Stimulated activated CD8-positive, alpha-beta memory T cell treated with anti-CD3 and anti-CD28 coated beads, Interleukin-4, amount 100 ng/mL, for 24 hours (primary cell): ENCODE measurements around the gene ARHGAP23.

ENCODE experiments used
- DNase-seq: peaks from one replicate; pipeline ENCODE4 v3.0.0-alpha.2; 2020; ENCODE audit warnings: low read depth

Gene ARHGAP23, protein sequence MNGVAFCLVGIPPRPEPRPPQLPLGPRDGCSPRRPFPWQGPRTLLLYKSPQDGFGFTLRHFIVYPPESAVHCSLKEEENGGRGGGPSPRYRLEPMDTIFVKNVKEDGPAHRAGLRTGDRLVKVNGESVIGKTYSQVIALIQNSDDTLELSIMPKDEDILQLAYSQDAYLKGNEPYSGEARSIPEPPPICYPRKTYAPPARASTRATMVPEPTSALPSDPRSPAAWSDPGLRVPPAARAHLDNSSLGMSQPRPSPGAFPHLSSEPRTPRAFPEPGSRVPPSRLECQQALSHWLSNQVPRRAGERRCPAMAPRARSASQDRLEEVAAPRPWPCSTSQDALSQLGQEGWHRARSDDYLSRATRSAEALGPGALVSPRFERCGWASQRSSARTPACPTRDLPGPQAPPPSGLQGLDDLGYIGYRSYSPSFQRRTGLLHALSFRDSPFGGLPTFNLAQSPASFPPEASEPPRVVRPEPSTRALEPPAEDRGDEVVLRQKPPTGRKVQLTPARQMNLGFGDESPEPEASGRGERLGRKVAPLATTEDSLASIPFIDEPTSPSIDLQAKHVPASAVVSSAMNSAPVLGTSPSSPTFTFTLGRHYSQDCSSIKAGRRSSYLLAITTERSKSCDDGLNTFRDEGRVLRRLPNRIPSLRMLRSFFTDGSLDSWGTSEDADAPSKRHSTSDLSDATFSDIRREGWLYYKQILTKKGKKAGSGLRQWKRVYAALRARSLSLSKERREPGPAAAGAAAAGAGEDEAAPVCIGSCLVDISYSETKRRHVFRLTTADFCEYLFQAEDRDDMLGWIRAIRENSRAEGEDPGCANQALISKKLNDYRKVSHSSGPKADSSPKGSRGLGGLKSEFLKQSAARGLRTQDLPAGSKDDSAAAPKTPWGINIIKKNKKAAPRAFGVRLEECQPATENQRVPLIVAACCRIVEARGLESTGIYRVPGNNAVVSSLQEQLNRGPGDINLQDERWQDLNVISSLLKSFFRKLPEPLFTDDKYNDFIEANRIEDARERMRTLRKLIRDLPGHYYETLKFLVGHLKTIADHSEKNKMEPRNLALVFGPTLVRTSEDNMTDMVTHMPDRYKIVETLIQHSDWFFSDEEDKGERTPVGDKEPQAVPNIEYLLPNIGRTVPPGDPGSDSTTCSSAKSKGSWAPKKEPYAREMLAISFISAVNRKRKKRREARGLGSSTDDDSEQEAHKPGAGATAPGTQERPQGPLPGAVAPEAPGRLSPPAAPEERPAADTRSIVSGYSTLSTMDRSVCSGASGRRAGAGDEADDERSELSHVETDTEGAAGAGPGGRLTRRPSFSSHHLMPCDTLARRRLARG (N-terminal part only)

GRCh38 chr17:38428112-38428642 lies at the start of gene ARHGAP23:
TSS of gene ARHGAP23 (plus strand) at chr17:38428464. CDS start at chr17:38428486, 22 bp downstream.
- no peak for DNase-seq

- DNase-seq = no peak
These were observed 48.8 kb upstream of the ARHGAP23 start for GRCh38 chr17:38379448-38379847.

GRCh38 chr17:38395090-38395489 lies 33.2 kb upstream of the ARHGAP23 start:
- no peak for DNase-seq

DNA sequence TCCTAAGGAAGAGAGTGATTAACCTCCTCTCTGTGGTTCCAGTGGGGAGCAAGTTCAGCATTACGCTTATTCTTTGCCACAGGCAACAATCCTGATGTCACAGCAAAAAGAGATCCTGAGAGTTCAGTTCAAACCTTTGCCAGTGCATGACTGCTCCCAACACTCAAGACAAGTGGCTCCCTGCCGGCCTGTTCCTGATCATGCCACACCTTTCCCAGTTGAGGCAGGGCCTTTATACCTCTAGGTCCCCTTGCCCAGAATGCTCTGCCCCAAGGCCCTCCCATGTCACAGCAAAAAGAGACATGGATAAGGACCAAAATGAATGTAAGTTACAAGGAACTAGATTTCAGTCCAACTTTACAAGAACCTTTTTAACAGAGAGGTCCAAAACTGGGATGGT lies 31.0 kb upstream of the ARHGAP23 start:
- no peak for DNase-seq

GRCh38 chr17:38400286-38400685 lies 28.0 kb upstream of the ARHGAP23 start:
- no peak for DNase-seq

DNA sequence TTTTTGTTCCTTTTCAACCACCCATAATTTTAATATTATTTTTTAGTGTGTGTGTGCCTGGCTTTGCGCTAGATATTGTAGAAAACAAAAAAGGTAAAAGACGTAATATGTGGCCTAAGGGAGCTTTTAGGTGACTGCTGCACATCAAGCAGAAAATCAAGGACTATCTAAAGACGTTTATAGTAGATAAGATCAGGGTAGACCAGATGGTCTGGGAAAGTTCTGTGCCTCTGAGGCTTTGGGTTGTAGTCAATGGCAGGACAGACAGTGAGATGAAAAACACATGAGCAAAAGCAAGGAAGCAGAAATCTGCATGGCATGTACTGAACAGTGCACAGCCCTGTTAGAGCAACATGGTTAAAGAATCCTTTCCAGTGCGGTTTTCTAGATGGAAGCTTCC lies 26.8 kb upstream of the ARHGAP23 start:
- DNase-seq = no peak

GRCh38 chr17:38402897-38403296 lies 25.4 kb upstream of the ARHGAP23 start:
- DNase-seq = no peak

DNA sequence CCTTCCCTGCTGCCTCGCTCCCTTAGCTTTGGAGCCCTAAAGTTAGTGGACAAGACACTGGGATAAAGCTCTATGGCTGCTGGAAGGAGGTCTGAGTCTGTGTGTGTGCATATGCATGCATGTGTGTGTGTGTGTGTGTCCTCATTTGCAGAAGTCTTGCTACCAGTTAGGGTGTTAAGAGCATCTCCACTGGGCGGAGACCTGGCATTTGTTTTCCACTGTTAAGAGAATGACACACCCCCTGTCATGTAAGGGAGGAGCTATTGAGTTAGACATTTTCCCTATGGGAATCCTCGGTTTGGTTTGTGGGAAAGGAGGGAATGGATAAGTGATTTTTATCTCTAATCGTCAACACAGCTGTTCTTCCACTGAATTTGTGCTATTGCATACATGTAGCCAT lies 24.8 kb upstream of the ARHGAP23 start:
- DNase-seq = no peak

DNA sequence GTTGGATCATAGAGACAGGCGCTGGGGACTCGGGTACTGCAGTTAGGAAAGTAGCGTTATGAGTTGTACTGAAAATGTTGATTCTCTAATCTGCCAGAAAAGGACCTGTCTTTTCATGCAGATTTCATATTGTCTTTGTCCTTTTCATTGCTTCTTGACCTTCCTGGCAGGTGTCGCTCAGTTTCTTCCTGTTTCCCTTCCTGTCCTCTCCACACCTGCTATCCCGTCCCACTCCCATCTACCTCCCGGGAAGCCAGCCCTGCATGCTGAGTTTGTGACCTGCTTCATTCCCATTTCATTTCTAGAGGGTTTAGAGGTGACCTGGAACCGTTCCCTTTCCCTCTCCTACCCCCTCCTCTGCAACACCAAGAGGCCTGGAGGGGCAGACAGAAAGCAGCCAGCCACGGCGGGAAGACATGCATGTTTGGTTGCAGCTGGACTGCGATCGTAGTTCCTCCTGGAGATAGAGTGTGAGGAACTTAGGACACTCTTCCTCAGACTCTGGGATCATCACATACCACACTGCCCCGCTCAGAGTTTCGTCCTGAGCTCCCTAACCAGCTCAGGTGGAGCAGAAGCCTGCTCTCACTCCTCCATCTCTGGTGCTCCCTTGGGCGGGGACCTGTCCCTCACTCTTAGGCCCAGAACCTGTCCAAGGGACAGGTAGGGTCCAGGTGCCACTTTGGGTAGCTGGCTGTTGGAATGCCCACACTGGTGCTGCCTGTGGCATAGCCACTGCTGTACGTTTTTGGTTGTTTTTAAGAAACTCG lies 23.9 kb upstream of the ARHGAP23 start:
- DNase-seq = no peak

DNA sequence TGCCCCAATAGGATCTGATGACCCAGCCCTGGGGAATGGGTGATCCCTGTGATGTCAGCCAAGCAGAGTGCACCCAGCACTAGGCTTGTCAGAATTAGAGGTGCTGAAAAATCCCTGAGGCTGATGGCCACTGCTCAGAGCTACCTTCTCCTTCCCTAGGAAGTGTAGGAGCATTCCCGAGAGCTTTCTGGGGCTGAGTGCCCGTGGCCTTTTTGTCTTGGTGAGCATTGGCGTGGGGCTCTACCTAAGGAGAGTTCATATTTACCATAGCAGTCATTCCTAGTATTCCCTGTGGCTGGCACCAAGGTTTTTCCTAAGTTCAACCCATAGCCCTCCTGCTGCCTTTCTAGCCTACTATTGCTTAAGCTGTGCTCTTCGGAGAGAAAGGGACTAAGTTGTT lies 22.6 kb upstream of the ARHGAP23 start:
- no peak for DNase-seq

DNA sequence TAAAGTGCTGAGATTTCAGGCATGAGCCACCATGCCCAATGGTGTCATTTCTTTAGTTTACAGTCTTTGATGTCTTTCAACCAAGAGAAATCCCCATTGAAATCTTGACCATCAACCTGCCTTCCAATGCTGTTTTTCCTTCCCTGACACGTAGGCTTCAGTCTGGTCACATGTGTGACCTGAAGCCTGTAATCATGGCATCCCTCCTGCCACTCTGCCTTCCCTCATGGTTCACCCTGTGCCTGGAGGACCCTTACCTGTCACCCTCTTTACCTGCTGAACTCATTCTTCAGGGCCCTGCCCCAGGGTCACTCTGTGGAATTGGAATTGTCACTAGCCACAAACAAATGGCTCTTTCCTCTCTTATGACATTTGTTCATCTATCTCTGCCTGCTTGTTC lies 18.1 kb upstream of the ARHGAP23 start:
- DNase-seq = no peak

DNA sequence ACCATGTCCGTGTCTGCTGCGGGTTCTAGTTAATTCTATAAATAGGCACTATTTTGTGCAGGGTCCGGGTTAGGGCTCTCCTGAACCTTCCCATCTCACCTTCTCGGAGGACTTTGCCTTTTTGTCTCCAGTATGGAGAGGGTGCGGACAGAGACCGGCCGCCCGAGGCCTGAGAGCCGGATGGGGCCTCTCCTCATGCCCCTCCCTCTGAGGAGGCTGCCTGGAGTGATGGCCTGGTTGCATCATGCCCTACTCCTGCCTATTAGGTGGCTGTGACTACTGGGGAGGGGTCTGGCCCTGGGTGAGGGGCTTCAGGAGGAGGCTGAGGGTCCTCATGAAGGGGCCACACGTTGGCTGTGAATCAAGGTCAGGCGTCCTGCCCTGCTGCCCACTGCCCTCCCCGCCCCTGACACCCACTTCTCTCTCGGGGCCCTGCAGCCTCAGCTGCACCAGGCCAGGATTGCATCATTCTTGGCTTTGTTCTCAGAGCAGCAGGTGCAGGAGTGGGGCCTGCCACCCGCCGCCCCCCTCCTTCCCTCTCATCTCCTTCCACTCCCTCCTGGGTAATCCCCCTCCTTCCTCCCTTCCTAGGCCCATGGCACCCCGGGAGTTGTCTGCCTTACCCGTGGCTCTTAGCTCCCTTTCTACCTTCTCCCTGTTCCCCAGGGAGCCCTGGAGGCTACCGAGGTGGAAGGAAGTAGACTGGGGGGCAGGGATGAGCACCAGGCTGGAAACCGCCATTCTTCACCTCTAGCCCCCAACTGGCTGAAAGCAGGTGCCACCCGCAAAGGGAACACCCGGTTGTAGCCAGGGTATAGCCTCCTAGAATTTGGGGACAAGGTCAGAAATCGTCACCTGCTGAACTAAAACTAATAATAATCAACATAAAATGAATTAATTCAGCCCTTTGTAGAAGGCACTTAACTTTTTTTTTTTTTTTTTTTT lies 12.7 kb upstream of the ARHGAP23 start:
- no peak for DNase-seq

DNA sequence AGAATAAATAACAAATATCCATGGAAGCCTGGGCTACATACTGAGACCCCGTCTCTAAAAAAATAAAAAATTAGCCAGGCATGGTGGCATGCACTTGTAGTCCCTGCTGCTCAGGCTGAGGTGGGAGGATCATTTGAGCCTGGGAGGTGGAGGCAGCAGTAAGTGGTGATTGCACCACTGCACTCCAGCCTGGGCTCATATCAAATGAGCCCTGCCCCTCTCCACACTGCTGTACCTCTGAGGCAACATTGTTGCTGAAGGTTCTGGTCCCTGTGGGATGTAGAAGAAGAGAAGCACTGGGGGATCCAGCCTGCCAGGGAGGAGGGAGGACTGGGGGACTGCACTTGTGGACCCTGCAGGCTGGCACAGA lies 11.4 kb upstream of the ARHGAP23 start:
- no peak for DNase-seq

DNA sequence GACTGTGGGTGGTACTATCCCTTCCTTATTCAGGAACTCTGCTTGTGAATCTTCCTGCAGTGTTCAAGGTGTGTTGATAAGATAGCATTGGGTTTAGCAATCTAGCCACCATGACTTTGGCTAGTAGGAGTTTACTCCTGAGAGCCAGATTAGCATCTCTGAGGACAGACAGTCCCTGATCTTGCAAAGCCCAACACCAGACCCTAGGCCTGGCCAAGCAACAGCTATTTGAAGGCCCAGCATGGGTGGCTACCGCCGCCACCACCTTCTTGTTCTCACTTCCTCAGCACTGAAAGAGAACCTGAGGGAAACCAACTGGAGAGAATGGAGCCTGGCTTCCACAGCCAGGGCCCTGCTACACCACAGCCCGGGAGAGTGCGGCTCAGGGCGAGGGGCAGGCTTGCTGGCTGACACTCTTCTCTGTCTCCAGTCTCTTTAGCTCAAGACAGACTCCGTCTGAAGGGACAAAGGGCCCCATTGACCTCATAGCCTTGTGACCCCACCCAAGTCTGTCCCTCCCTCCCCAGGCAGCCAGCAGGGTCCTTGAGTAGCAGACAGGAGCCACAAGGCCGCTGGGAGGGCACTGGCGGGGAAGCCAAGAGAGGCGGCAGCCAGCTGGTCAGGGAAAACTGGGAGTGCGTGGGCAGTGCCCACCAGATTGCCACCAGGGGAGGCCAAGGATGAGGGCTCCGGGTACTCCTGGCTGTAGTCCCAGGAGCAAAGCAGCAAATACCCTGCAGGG lies 10.9 kb upstream of the ARHGAP23 start:
- no peak for DNase-seq

DNA sequence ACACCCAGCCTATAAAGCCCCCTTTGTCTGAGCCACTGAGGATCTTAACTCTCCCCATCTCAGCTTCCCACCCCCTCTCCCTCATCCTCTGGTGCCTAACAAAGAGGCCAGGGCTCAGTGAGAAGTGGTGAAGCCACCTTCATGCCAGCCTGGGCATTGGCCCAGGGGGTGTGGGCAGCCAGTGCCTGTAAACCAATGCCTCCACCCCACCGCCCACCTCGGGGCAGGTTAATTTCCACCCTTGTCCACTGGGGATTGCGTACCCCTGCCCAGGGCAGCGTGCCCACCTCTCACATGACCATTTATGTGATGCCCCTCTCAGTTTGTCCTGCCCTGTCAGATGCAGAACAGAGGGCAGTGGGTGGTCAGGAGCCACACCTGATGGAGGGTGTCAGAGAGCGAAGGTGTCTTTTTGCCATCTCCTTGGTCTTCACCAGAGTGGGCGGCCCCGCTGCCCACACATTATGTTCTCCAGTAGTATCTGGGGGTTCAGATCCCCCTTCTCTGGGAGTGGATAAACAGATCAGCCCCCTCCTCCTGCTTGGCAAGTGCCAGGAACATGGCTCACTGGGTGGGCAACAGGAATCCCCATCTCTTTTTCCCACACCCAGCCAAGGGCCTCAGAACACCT lies 10.1 kb upstream of the ARHGAP23 start:
- no peak for DNase-seq

- DNase-seq = no peak
These were observed 9.4 kb upstream of the ARHGAP23 start for GRCh38 chr17:38418693-38419507.

- DNase-seq = no peak
These were observed 8.7 kb upstream of the ARHGAP23 start for GRCh38 chr17:38419508-38419981.

DNA sequence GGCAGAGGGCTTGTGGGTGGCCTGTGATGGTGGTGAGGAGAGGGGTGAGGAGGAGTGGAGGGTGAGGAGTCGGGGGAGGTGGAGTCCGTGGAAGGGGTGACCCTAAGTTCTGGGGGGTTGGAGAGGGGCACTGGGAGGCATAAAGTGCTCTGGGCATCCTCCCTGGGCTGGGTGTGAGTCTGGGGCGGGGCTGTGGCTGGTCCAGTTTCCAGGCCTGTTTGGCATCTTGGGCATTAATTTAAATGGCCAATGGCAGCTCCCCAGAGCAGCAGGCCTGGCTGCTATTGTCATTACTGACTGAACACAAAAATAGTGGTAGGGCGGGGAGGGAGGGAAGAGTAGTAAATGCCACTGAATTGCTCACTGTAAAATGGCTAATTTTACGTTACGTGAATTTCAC lies 7.7 kb upstream of the ARHGAP23 start:
- DNase-seq = no peak
